HG03097 (cell line): ENCODE measurements around the gene MRPS5.
"Not testable (repeated sequence)": the region's sequence is repeated elsewhere in the genome, so short reads cannot be mapped to it uniquely, and the experiment has no call there.

Experiments used
- ATAC-seq: cut with Tn5 transposase; IDR thresholded peaks from one replicate; pipeline ENCODE4 v1.9.1; 2021; ENCODE audit not compliant: unreplicated experiment, low FRiP score

MRPS5 gene

GRCh38 chr2:95121407-95122196 is at the start of gene MRPS5:
TSS of gene MRPS5 (minus strand) at chr2:95121808. CDS start at chr2:95121791, 17 bp downstream.
- peak; percentile 95 for ATAC-seq

- ATAC-seq, result no peak
These were observed 44.6 kb upstream of the MRPS5 start for GRCh38 chr2:95166065-95166763.

GRCh38 chr2:95165371-95166064 is 43.9 kb upstream of the MRPS5 start, which contains the start of gene ZNF2:
TSS of gene ZNF2 (plus strand) at chr2:95165809. CDS start at chr2:95176227, 10,418 bp downstream.
- peak; percentile 91 for ATAC-seq

GRCh38 chr2:95165030-95165370 is 43.4 kb upstream of the MRPS5 start:
- ATAC-seq, result peak; percentile 8

GRCh38 chr2:95159690-95160449 is 38.3 kb upstream of the MRPS5 start, which contains the start of gene ZNF514:
TSS of gene ZNF514 (minus strand) at chr2:95159848. CDS start at chr2:95153253, 6,595 bp downstream.
- peak; percentile 80 for ATAC-seq

- ATAC-seq, result peak; percentile 32
These were observed 37.4 kb upstream of the MRPS5 start for GRCh38 chr2:95158891-95159619.

GRCh38 chr2:95158441-95158840 is 36.8 kb upstream of the MRPS5 start:
- no peak for ATAC-seq

GRCh38 chr2:95149397-95149984 is 27.9 kb upstream of the MRPS5 start:
- no peak for ATAC-seq

- no peak for ATAC-seq
These were observed 22.2 kb upstream of the MRPS5 start for GRCh38 chr2:95143838-95144237.

GRCh38 chr2:95138702-95139101 is 17.1 kb upstream of the MRPS5 start:
- no peak for ATAC-seq

- peak; percentile 8 for ATAC-seq
These were observed 566 bp upstream of the MRPS5 start for GRCh38 chr2:95122197-95122551.

GRCh38 chr2:95121093-95121406 is 558 bp downstream of the MRPS5 start:
- no peak for ATAC-seq

GRCh38 chr2:95115418-95115817 is 6.2 kb downstream of the MRPS5 start:
- ATAC-seq, result peak; percentile 73

GRCh38 chr2:95113464-95113863 is 8.1 kb downstream of the MRPS5 start:
- ATAC-seq, result no peak

GRCh38 chr2:95110395-95110794 is 11.2 kb downstream of the MRPS5 start:
- no peak for ATAC-seq

GRCh38 chr2:95109260-95109659 is 12.3 kb downstream of the MRPS5 start:
- ATAC-seq, result no peak

- ATAC-seq, result no peak
These were observed 15.5 kb downstream of the MRPS5 start for GRCh38 chr2:95106081-95106480.

- ATAC-seq, result no peak
These were observed 17.0 kb downstream of the MRPS5 start for GRCh38 chr2:95104606-95105005.

- ATAC-seq, result no peak
These were observed 21.7 kb downstream of the MRPS5 start for GRCh38 chr2:95099910-95100309.

- ATAC-seq, result not testable (repeated sequence)
These were observed 23.3 kb downstream of the MRPS5 start for GRCh38 chr2:95098273-95098672.
